ENCODE measurements around the gene VPS45.

The VPS45 gene

DNA sequence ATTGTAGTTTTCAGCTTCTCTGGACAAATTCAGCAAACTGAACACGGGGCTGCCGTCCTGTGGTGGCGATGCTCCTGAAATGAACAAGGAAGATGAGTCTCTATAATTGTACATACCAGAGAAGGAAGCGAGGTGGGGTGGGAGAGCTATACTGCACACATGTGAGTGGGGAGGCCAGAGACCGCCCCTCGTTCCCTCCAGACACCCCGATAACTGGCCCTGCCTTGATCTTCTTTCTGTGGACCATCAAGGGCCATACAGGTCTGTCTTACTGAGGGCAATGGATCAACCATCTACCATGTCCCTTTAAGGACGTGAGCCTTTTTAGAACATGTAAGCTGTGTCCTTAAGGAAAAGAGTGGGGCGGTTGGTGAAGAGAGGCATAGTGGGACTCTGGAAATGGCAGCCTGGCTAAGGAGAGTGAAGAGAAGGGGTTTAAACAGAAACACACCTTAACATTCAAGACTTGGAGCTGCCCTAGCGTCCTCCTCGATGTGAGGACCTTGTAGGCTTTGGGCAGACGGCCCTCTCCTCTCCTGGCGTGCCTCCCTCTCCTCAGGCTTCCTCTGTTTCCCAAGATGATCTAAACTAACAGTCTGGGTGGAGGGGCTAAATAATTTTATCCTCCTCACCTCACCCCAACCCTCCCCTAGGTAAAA is 88.0 kb downstream of the VPS45 start:
- peaks cover 59 to 97% of the 10 kb centered on the region in 2 donors for H3K36me3 ChIP-seq (replicated peaks in 1 of 2; ENCODE audit: control insufficient read depth in 2 of 2, insufficient read depth in 2 of 2, low read length in 2 of 2)

GRCh38 chr1:150156868-150157603 is 89.5 kb downstream of the VPS45 start:
- H3K36me3 ChIP-seq (replicated peaks in 1 of 2; ENCODE audit: control insufficient read depth in 2 of 2, insufficient read depth in 2 of 2, low read length in 2 of 2) = peaks cover 60 to 93% of the 10 kb centered on the region in 2 donors

More for the DNA sequence above, 88.0 kb downstream of the VPS45 start:
- no peak overlapping the region for H2BK12ac ChIP-seq (ENCODE audit: low read length)
- no peak overlapping the region for H2AFZ ChIP-seq (ENCODE audit: low read length)
- H2BK15ac ChIP-seq (ENCODE audit: low read length) = no peak overlapping the region
- no peak overlapping the region for H3K4me2 ChIP-seq (ENCODE audit: insufficient read depth, low read length, poor library complexity, severe bottlenecking)
- H4K91ac ChIP-seq (ENCODE audit: low read depth, low read length, poor library complexity) = no peak overlapping the region
- DNase-seq (ENCODE audit: low spot score) = no peak
- no peak overlapping the region for H2AK5ac ChIP-seq (ENCODE audit: low read depth, low read length)
- H3K9me3 ChIP-seq (replicated peaks in 1 of 2; ENCODE audit: control insufficient read depth in 2 of 2, insufficient read depth in 1 of 2, low read depth in 1 of 2, low read length in 2 of 2) = peaks cover 0 to 3% of the 10 kb centered on the region in 2 donors
- no peak overlapping the region for H3K27ac ChIP-seq (replicated peaks; ENCODE audit: low read length)
- H3K4ac ChIP-seq (ENCODE audit: low read length) = no peak overlapping the region
- H3K23ac ChIP-seq (ENCODE audit: low read depth, low read length, poor library complexity) = no peak overlapping the region
- peaks cover 15% of the 10 kb centered on the region for H3K79me1 ChIP-seq (ENCODE audit: low read depth, low read length)
- H3K18ac ChIP-seq (ENCODE audit: low read length) = no peak overlapping the region
- no peaks in the 10 kb centered on the region for H3K27me3 ChIP-seq (ENCODE audit: control insufficient read depth in 3 of 3, insufficient read depth in 3 of 3, low read depth in 1 of 3, low read length in 3 of 3)
- H3K4me3 ChIP-seq (ENCODE audit: low read length in 2 of 2) = no peak overlapping the region
- no peak overlapping the region for H3K9ac ChIP-seq (ENCODE audit: low read depth, low read length, poor library complexity)
- H2BK120ac ChIP-seq (ENCODE audit: low read depth, low read length) = no peak overlapping the region
- no peak overlapping the region for H2BK5ac ChIP-seq (ENCODE audit: low read length)
- H3K14ac ChIP-seq (ENCODE audit: low read length) = no peak overlapping the region
- no CpG with 5 or more reads among the region's 13 CpGs for WGBS, 2 donors (ENCODE audit: extremely low coverage in 2 of 2, insufficient read length in 2 of 2, insufficient replicate concordance in 1 of 2)
- no peak overlapping the region for H4K8ac ChIP-seq (ENCODE audit: low read depth, low read length)
- H3K4me1 ChIP-seq (ENCODE audit: control insufficient read depth in 2 of 2, insufficient read depth in 1 of 2, low read depth in 1 of 2, low read length in 2 of 2) = peaks cover 15 to 17% of the 10 kb centered on the region in 2 donors

DNA sequence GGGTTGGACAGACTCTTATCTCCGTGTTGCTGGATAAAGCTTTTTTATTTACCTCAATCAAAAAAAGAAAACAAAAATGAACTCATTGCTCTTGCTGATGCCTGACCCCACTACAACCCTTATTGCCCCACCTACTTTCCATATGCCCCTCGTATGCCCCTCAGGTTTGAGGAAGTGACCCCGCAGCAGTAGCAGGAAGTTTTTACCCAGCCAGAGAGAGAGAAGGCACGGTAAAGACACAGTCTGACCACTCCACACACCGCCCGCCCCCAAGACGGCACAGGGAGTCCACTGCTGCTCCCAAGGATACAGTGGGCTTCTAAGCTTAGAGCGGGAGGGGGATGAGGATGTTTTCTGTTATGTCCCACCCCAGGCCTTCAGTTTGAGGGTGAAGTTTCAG is 92.0 kb downstream of the VPS45 start:
- H3K4ac ChIP-seq (ENCODE audit: low read length) = no peak overlapping the region
- DNase-seq (ENCODE audit: low spot score) = no peak
- no peak overlapping the region for H3K9ac ChIP-seq (ENCODE audit: low read depth, low read length, poor library complexity)
- no peak overlapping the region for H2BK12ac ChIP-seq (ENCODE audit: low read length)
- peaks cover 2% of the 10 kb centered on the region for H3K79me1 ChIP-seq (ENCODE audit: low read depth, low read length)
- peaks cover 0 to 3% of the 10 kb centered on the region in 2 donors for H3K9me3 ChIP-seq (replicated peaks in 1 of 2; ENCODE audit: control insufficient read depth in 2 of 2, insufficient read depth in 1 of 2, low read depth in 1 of 2, low read length in 2 of 2)
- WGBS, 2 donors (ENCODE audit: extremely low coverage in 2 of 2, insufficient read length in 2 of 2, insufficient replicate concordance in 1 of 2) = no CpG with 5 or more reads among the region's 8 CpGs
- no peak overlapping the region for H2AFZ ChIP-seq (ENCODE audit: low read length)
- no peak overlapping the region for H4K8ac ChIP-seq (ENCODE audit: low read depth, low read length)
- H3K23ac ChIP-seq (ENCODE audit: low read depth, low read length, poor library complexity) = no peak overlapping the region
- H4K91ac ChIP-seq (ENCODE audit: low read depth, low read length, poor library complexity) = no peak overlapping the region
- H3K36me3 ChIP-seq (replicated peaks in 1 of 2; ENCODE audit: control insufficient read depth in 2 of 2, insufficient read depth in 2 of 2, low read length in 2 of 2) = peaks cover 46 to 68% of the 10 kb centered on the region in 2 donors
- no peak overlapping the region for H3K4me2 ChIP-seq (ENCODE audit: insufficient read depth, low read length, poor library complexity, severe bottlenecking)
- no peak overlapping the region for H3K27ac ChIP-seq (replicated peaks; ENCODE audit: low read length)
- H2BK5ac ChIP-seq (ENCODE audit: low read length) = no peak overlapping the region
- no peak overlapping the region for H3K18ac ChIP-seq (ENCODE audit: low read length)
- no peak overlapping the region for H3K14ac ChIP-seq (ENCODE audit: low read length)
- H2BK120ac ChIP-seq (ENCODE audit: low read depth, low read length) = no peak overlapping the region
- no peaks in the 10 kb centered on the region for H3K27me3 ChIP-seq (ENCODE audit: control insufficient read depth in 3 of 3, insufficient read depth in 3 of 3, low read depth in 1 of 3, low read length in 3 of 3)
- H3K4me3 ChIP-seq (ENCODE audit: low read length in 2 of 2) = no peak overlapping the region
- peaks cover 26 to 27% of the 10 kb centered on the region in 2 donors for H3K4me1 ChIP-seq (ENCODE audit: control insufficient read depth in 2 of 2, insufficient read depth in 1 of 2, low read depth in 1 of 2, low read length in 2 of 2)
- no peak overlapping the region for H2AK5ac ChIP-seq (ENCODE audit: low read depth, low read length)
- H2BK15ac ChIP-seq (ENCODE audit: low read length) = no peak overlapping the region

More at GRCh38 chr1:150156868-150157603, 89.5 kb downstream of the VPS45 start:
- Histone ChIP-seq H3K9ac (ENCODE audit: low read depth, low read length, poor library complexity) (no peak overlapping the region), H2BK5ac (ENCODE audit: low read length) (no peak overlapping the region), H3K79me1 (ENCODE audit: low read depth, low read length) (peaks cover 6% of the 10 kb centered on the region), H3K27me3 (ENCODE audit: control insufficient read depth in 3 of 3, insufficient read depth in 3 of 3, low read depth in 1 of 3, low read length in 3 of 3) (no peaks in the 10 kb centered on the region), H2BK120ac (ENCODE audit: low read depth, low read length) (no peak overlapping the region), H3K23ac (ENCODE audit: low read depth, low read length, poor library complexity) (no peak overlapping the region), H3K27ac (replicated peaks; ENCODE audit: low read length) (no peak overlapping the region), H3K4me3 (ENCODE audit: low read length in 2 of 2) (no peak overlapping the region), H2AFZ (ENCODE audit: low read length) (no peak overlapping the region), H3K14ac (ENCODE audit: low read length) (no peak overlapping the region), H2BK15ac (ENCODE audit: low read length) (no peak overlapping the region), H3K4me2 (ENCODE audit: insufficient read depth, low read length, poor library complexity, severe bottlenecking) (no peak overlapping the region), H4K91ac (ENCODE audit: low read depth, low read length, poor library complexity) (no peak overlapping the region), H2BK12ac (ENCODE audit: low read length) (no peak overlapping the region), H3K4ac (ENCODE audit: low read length) (no peak overlapping the region), H3K4me1 (ENCODE audit: control insufficient read depth in 2 of 2, insufficient read depth in 1 of 2, low read depth in 1 of 2, low read length in 2 of 2) (peaks cover 12 to 13% of the 10 kb centered on the region in 2 donors), H3K9me3 (replicated peaks in 1 of 2; ENCODE audit: control insufficient read depth in 2 of 2, insufficient read depth in 1 of 2, low read depth in 1 of 2, low read length in 2 of 2) (peaks cover 0 to 3% of the 10 kb centered on the region in 2 donors), H4K8ac (ENCODE audit: low read depth, low read length) (no peak overlapping the region), H2AK5ac (ENCODE audit: low read depth, low read length) (no peak overlapping the region), H3K18ac (ENCODE audit: low read length) (no peak overlapping the region)
- no CpG with 5 or more reads among the region's 16 CpGs for WGBS, 2 donors (ENCODE audit: extremely low coverage in 2 of 2, insufficient read length in 2 of 2, insufficient replicate concordance in 1 of 2)
- DNase-seq (ENCODE audit: low spot score) = no peak

DNA sequence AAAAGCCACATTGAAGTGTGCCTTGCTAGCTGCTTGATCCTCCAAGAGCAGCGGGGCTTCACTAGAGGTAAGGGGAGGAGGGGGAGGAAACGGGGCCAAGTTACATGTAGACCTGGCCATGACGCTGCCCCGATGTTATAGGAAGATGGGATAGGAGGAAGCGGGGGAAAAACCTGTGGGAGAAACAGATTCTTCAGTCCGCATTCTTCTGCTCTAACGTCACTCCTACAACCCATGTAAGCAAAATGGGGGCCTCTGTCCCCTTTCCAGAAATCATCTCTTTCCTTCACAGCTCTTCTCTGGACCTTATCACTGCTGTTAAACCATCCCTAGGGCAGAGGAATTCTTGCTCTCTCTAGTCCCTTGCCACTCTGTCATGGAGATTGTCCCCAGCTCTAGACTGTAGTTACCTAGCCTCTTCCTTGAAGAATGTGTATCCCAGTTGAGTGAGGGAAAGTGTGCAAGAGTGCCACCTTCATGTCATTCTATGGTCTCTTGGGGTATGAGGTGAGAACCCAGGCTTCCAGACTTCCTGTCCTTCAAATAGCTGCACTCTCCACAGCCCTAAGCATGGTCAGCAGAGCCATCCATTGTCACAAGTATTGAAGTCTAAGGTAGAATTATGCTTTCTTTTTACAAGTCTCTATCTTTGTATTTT is 93.5 kb downstream of the VPS45 start:
- H3K4ac ChIP-seq (ENCODE audit: low read length) = no peak overlapping the region
- no peak overlapping the region for H3K18ac ChIP-seq (ENCODE audit: low read length)
- no peak overlapping the region for H4K8ac ChIP-seq (ENCODE audit: low read depth, low read length)
- no CpG with 5 or more reads among the region's 7 CpGs for WGBS, 2 donors (ENCODE audit: extremely low coverage in 2 of 2, insufficient read length in 2 of 2, insufficient replicate concordance in 1 of 2)
- H3K9ac ChIP-seq (ENCODE audit: low read depth, low read length, poor library complexity) = no peak overlapping the region
- H3K4me2 ChIP-seq (ENCODE audit: insufficient read depth, low read length, poor library complexity, severe bottlenecking) = no peak overlapping the region
- peaks cover 0 to 3% of the 10 kb centered on the region in 2 donors for H3K9me3 ChIP-seq (replicated peaks in 1 of 2; ENCODE audit: control insufficient read depth in 2 of 2, insufficient read depth in 1 of 2, low read depth in 1 of 2, low read length in 2 of 2)
- H2BK15ac ChIP-seq (ENCODE audit: low read length) = no peak overlapping the region
- H3K23ac ChIP-seq (ENCODE audit: low read depth, low read length, poor library complexity) = no peak overlapping the region
- H4K91ac ChIP-seq (ENCODE audit: low read depth, low read length, poor library complexity) = no peak overlapping the region
- H3K4me3 ChIP-seq (ENCODE audit: low read length in 2 of 2) = no peak overlapping the region
- no peak overlapping the region for H2BK12ac ChIP-seq (ENCODE audit: low read length)
- no peaks in the 10 kb centered on the region for H3K27me3 ChIP-seq (ENCODE audit: control insufficient read depth in 3 of 3, insufficient read depth in 3 of 3, low read depth in 1 of 3, low read length in 3 of 3)
- no peak for DNase-seq (ENCODE audit: low spot score)
- H3K79me1 ChIP-seq (ENCODE audit: low read depth, low read length) = peaks cover 2% of the 10 kb centered on the region
- peaks cover 32 to 53% of the 10 kb centered on the region in 2 donors for H3K36me3 ChIP-seq (replicated peaks in 1 of 2; ENCODE audit: control insufficient read depth in 2 of 2, insufficient read depth in 2 of 2, low read length in 2 of 2)
- H2BK5ac ChIP-seq (ENCODE audit: low read length) = no peak overlapping the region
- H2AK5ac ChIP-seq (ENCODE audit: low read depth, low read length) = no peak overlapping the region
- peaks cover 26 to 27% of the 10 kb centered on the region in 2 donors for H3K4me1 ChIP-seq (ENCODE audit: control insufficient read depth in 2 of 2, insufficient read depth in 1 of 2, low read depth in 1 of 2, low read length in 2 of 2)
- H3K14ac ChIP-seq (ENCODE audit: low read length) = no peak overlapping the region
- H2BK120ac ChIP-seq (ENCODE audit: low read depth, low read length) = no peak overlapping the region
- H3K27ac ChIP-seq (replicated peaks; ENCODE audit: low read length) = no peak overlapping the region
- H2AFZ ChIP-seq (ENCODE audit: low read length) = no peak overlapping the region
